NCI-H2227 treated with DMSO at 0.1 percent for 48 hours (cell line): ENCODE results near the gene LUZP2.
"Not testable (repeated sequence)": the region's sequence is repeated elsewhere in the genome, so short reads cannot be mapped to it uniquely, and the experiment has no call there.

Source experiments
- DNase-seq: peaks from one replicate; lab custom pipeline; 2025; lab: John Stamatoyannopoulos, UW

Gene LUZP2

DNA sequence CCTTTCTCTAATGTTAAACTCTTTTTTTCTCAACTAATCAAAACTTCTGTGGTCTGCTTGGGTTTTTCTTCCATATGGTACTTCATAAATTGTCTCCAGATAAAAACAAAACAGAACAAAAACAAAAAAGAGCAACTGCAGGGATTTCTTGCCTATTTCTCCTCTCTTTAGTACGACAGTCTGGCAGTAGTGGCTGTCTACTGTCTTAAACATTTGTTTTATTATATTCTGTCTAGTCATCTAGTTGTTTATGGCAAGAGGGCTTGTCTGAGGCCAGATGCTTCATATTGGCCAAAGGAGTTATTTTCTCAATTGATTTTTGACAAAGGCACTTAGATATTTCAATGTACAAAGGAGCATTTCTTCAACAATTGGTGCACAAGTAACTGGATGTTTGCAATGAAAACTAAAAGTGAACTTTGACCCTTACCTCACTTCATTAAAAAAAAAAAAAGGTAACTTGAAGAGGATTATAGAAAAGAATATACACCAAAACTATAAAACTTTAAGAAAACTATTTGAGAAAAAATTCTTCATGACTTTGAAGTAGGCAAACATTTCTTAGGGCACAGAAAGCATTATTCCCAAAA, 404.2 kb downstream of the LUZP2 start:
- no peak for DNase-seq

DNA sequence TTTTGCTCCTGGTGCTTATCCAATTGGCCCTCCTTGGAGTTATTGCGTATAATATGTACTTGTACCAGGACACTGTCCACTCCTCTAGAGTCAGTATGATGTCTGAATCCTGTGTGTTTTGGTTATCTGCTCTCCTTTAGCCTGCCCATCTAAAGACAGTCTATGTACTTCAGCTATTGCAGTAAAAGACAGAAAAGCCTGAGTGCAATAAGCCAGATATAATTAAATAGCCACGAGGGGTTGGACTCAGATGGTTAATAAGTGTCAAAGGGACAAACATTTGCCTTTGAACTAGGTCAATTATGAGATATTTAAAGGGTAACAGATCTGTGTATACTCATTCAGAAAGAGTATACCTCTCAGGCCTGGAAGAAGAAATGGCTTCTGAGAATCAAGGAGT, 406.7 kb downstream of the LUZP2 start:
- DNase-seq = no peak

DNA sequence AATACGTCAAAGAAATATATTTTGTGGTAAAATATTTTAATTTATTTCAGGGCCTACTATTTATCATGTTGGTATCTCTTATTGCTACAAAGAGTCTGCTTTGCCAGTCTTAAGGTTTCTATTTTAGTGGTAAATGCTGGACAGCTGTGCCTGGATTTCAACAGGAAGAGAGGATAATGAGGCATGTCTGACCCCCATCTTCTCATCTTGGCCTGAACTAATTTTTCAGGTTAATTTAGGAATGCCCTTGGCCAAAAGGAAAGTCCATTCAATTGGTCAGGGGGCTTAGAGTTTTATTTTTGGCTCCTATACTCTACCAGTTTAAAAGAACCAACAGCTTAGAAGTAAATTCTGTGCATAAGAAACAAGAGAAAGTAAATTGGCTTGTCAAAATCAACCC, 428.2 kb downstream of the LUZP2 start:
- DNase-seq = no peak

DNA sequence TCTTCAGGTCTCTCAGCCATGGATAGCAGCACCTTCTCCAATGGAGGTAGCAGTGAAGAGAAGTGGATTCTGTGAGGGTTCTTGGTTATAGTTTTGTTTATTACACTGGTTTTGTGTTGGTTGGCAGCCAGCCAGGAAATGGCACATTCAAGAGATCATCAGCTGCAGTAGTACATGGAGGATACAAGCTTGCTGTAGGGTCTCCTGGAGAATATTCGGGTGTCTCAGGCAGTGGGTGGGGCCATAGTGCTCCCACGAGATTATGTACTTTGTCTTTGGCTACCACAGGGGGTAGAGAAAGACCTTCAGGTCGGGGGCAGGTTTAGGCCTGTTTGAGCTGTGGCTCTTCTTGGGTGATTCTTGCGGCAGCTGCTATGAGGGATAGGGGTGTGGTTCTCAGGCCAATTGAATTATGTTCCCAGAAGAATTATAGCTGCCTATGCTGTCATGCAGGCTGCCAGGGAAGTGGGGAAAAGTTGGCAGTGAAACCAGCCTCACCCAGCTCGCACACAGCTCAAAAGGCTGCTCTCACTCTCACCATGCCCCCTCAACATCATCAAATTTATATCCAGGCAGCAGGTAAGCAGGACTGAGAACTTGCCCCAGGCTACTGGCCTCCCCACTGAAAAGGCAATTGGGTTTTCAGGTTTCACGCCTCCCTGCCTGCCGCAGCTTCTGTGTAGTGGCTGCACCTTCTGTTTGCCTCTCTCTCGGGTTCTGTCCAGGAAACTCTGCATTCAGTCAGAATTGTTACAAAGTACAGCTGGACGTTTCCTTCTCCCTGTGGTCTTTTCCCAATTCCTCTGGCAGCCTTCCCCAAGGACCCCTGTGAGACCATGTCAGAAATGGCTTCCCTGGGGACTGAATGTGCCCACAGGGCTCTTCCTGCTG, 435.5 kb downstream of the LUZP2 start:
- no peak for DNase-seq

DNA sequence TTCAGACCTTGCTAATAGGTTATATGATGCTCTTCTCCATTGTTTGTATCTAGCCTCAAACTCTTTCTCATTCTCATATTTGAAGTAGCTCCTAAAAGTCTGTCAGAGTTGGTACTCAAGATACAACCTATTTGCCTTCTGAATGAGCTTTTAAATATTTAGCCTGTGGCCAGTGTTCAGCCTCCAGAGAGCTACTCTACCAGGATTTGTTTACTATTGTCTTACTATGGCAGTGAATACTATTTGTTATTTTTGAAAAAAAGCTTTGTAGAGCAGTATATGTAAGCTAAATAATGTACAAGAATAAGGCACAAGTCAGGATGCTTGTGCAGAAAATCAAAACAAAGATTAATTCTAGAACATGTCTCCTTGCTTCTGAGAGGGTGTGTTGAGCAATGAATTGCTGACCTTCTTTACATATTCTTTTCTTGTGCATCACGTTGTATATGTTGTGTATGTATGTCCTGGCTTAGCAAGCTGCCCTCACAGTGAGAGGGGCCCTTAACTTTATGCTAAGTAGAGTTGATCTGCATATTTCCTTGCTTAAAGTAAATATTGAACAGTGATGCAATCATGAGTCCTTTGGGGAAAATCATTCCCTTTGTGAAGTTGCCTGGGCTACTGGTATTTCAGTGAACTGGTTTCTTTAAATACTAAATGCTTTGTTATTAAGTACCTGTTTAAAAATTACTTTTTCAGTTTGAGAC, 438.0 kb downstream of the LUZP2 start:
- DNase-seq = no peak

DNA sequence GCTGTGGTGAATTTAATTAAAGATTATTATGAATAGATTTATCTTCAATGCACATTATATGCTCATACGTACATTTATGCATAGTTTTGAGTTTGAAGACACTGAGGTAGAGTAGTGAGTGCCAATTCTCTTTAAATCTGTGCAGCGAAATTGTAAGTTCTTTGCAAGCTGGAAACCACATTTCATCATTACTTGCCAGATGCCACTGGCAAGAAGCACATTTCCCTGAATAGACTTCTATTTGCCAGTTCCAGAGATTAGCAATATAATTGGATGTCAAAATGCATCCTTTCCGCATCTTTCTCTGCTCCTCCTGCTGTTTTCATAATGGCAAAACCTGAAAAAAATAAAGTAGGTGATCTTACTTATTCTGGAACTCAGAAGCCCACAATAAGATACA, 448.0 kb downstream of the LUZP2 start:
- DNase-seq = no peak

DNA sequence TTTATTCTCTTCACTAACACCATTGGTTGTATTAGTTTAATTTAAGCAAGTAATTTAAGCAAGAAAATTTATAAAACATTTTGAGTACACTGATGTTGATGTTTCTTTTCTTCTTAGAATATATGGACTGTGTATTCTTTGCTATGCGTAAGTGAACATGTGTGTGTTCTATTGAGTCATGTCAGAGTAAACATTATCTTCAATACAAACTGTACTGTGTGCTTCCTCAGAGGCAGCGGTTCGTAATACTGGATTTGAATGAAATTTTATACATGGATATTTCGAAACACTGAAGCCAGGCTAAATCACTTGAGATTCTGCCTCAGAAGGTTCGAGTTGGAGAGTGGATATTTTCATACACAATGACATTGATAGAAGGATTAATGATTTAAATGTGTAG, 452.6 kb downstream of the LUZP2 start:
- DNase-seq = no peak

DNA sequence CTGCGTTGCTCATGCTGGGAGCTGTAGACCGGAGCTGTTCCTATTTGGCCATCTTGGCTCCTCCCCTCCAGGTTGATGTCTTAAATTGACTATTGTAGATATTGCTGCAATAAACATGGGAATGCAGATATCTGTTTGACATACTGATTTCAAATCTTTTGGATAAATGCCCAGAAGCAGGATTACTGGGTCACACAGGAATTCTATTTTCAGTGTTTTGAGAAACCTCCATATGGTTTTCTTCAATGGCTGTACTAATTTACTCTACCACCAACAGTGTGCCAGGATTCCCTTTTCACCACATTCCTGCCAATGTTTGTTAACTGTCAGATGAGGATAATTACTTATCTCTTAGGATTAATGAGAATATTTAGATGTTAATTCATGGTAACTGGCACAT, 467.0 kb downstream of the LUZP2 start:
- no peak for DNase-seq

DNA sequence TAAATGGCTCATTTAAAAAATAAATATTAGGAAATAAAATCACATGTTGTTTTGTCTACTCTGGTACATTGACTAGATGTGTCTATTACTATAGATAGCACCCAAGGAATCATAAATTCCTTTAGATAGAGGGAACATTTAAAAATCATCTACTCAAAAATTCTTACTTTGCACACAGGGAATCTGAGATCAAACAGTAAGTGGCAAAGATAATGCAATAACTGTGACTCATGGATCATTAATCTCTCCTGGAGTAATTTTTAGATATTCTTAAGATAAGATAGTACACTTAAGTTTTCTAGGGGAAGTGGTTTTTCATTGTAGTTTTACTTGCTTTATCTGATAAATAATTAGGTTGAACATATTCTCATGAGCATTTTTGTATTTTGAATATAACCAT, 468.9 kb downstream of the LUZP2 start:
- no peak for DNase-seq

DNA sequence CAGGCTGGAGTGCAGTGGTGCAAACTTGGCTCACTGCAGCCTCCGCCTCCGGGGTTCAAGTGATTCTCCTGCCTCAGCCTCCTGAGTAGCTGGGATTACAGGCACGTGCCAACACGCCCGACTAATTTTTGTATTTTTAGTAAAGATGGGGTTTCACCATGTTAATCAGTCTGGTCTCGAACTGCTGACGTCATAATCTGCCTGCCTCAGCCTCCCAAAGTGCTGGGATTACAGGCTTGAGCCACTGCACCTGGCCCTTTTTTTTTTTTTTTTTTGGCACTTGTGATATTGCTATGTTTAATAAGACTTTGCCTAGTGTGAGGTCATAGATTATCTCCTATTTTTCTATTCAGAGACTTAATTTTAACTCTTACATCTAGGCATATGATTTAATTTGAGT, 497.1 kb downstream of the LUZP2 start:
- not testable (repeated sequence) for DNase-seq

DNA sequence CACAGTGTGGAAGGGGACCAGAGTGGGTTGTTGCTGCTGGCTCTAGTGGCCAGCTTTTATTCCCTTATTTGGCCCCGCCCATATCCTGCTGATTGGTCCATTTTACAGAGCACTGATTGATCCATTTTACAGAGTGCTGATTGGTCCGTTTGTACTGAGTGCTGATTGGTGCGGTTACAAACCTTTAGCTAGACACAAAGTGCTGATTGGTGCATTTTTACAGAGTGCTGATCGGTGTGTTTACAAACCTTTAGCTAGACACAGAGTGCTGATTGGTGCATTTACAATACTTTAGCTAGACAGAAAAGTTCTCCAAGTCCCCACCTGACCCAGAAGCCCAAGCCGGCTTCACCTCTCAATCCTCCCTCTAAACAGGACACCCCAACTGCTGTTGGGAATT, 503.1 kb downstream of the LUZP2 start:
- not testable (repeated sequence) for DNase-seq

DNA sequence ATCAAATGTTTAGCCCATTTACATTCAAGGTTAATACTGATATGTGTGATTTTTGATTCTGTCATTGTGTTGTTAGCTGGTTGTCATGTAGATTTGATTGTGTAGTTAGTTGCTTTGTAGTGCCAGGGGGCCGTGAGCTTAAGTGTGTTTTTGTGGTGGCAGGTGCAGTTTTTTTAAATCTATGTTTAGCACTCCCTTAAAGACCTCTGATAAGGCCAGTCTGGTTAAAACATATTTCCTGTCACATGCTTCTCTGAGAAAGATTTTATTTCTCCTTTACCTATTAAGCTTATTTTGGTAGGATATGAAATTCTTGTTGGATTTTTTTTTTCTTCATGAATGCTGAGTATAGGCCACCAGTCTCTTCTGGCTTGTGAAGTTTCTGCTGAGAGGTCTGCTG, 540.6 kb downstream of the LUZP2 start:
- DNase-seq = no peak

DNA sequence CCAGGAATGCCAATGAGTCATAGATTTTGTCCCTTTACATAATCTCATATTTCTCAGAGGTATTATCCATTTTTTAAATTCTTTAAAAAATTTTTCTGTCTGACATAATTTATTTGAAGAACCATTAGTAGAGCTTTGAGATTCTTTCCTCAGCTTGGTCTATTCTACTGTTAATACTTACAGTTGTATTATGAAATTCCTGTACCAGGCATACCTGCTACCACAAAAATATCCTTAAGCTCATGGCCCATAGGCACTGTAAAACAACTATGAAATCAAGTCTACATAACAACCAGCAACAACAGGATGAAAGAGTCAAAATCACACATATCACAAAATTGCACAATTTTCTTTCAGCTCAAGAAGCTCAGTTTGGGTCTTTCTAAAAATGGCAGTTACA, 541.3 kb downstream of the LUZP2 start:
- DNase-seq = no peak

DNA sequence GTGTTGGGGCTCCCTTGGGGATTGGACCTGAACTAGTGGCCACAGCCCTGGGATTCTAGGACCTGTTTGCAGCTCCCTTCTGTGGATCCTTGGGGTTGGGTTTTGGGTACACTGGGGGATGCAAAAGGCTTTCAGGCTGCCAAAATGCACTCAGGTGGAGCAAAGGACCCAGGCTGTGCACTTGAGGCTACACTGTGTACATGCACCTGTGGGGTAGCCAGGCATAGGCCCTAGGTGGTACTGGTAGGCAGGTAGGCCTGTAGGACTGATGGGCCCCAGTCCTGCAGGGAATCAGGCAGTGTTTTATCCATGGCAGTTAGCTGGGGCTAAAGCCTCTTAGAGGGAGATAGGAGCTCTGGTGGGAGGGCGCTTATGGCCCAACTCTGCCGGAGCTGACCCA, 542.3 kb downstream of the LUZP2 start:
- DNase-seq = no peak

DNA sequence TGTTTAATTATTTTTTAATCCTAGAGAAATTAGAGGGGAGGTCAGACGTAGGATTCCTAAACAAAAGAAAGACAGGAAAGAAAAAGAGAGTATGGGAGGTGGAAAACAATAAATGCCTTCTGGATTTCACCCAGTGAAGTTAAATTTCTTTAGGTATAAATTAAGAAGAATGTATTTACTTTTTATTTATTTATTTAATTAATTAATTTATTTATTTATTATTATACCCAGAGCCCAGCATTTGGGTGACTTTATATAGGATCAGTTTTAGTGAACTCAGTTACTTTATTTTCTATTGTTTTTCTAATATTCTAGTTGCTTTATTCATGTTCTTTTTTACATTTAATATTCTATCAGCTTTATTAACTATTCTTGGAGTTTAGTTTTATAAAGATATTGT, 551.8 kb downstream of the LUZP2 start:
- DNase-seq = no peak

DNA sequence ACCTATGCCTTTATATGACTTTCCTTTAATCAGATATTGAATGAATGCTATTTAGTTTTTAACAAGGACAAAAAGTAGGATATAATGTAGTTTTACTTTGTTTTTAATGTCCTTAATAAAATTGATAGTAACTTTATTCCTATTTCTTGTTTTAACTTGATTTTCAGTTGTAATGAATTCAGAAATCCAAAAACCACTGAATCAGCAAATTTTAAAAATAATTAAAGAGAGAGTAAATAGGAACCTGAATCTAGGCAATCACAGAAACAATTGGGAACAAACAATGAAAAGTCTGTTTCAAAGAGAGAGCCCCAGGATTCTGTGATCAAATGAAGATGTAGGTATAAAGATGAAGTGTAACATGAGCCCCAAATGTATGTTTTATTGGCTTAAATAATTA, 556.0 kb downstream of the LUZP2 start:
- DNase-seq = no peak

DNA sequence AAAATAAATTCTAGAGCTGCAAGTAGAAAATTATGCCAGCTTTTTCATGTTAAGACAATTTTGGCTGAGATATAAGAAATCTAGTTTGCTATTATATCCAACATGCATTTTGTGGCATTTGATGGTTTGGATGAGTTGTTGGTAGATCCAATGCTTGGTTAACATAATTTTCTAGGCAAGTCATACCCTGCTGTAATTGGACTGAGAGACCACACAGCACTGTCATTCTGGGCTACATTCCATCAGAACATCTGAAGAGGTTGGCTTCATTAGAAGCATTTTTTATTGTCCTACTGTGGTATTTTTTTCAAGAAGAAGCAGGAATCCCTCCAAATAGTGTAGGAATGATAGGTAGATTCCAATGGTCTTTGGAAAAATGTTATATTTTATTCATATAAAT, 561.0 kb downstream of the LUZP2 start:
- no peak for DNase-seq

DNA sequence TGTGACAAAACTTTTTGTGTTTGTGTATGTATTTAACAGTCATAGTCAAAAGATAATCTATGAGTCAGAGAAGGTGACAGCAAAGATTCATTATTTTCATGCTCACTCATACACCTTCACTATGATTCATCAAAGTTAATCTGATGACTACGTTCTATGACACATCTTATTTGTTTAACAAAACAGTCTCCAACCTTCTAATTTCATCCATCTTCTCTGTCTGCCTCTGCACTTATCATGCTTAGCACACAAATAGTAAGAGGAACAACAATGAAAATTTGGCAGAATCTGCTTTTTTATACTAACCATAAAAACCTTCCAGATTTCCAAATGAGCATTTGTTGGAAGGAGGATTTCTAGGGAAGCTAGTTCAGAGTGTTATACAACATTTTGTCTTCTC, 568.9 kb downstream of the LUZP2 start:
- DNase-seq = no peak

DNA sequence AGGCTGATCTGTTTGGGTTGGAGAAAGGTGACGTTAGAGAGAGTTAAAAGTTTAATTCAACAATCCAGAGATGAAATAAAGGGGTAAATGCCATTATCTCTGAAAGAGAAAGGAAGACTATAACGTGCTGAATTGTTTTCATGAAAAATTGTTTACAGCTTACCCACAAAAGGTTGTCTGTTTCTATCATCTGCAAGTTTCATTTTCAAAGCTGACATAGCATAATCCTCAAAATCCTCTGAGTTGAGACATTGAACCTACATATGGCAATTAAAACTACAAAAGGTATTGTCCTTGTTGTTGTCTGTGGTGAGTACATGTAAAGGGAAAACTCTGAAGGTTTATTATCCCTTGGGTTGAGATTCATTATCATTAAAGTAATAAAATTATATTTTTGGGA, 569.9 kb downstream of the LUZP2 start:
- no peak for DNase-seq

DNA sequence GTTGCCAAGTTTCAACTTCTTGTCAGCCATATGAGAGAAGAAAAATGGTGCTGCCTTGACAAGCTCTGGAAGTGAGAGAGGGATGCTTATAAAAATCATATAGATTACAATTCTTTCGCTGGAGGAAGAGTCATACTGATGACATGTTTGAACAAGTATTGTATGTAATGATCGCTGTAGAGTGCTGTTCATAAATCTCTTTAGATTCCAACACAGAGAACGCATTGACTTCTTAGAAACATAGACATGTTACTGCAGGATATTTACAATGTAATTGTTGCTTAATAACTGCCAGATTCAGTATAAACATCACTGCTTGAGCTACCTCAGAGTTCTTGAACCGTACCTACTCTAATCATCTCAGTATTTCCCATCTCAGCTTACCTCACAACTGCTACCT, 571.6 kb downstream of the LUZP2 start:
- DNase-seq = no peak

DNA sequence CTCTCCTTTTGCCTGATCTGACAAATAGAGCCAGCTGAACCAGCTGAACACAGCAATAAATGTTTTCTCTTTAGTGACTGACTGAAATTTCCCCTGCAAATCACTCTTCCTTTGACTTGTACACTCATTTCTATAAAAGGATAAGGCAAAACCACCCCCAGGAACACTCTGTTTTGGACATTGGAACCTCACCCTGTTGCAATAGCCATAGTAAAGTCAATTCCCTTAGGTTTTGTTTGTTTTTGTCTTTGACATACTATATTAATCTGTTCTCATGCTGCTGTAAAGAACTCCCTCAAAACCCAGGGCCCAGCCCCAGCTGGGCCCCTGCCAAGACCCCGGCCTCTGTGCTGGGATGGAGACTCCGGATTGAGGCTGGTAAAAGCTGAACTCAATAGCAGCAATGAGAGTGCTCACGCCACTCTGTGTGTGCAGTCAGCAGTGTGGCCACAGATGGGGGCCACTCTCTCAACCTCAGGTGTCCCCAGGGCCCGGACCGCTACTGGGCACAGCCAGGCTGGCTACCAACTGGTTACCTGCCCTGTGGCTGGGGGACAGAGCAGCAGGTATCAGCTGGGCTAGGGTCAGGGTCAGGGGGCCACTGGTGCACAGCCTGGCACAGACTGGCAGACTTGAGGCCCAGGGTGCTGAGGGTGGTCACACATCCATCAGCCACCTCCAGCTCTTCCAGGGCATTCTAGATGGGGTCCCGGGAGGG, 597.4 kb downstream of the LUZP2 start:
- no peak for DNase-seq

DNA sequence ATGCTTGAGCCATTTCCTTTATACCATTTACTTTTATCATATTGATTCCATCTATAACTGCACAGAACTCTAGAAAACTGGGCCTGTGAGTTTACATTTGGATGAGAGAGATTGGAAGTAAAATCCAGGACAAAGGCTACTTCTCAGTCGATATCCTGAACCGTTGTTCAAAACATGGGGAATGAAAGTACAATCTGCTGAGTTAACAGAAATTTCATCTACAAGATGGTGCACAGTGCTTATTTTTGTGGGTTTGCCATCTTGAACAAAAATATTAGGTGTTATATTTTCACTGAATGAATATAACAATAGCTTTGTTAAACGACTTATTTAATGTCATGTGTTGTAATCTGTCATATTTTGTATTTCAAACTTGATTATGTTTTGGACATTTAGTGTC, 622.6 kb downstream of the LUZP2 start:
- no peak for DNase-seq
